Measurements from ENCODE around the gene DSCAML1. TPM values are rescaled to one million over a fixed set of nuclear protein-coding genes. Genes with fewer than 3 reads are reported as not detected.
A peak's percentile ranks its signal among the peaks of the same experiment; 100 is the strongest.

The DSCAML1 gene
- total and polyA plus RNA-seq, 2 of the 8 experiments (the other 6 are each of a cell fraction or from before 2014, with no cell fraction given), result 0.19 to 0.24 TPM

DNA sequence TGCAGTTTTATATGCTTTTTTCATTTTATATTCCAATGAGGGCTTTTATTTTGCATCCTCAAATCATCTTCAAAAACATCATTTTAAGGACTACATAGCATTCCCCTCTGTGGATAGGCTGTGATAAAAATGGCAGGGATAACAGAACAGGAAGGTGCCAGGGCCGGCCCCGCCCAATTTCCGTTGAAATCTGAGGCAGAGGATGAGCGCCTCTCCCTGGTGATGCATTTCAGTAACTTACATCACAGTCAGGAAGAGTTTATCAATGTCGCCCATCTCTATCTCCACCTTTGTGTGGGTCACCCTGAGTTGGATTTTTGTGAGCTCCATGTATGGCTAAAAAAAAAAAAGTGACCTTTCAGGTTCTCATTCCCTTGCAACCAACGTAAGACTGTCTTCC, 201.6 kb downstream of the DSCAML1 start:
- H3K36me3 ChIP-seq (ENCODE audit: control insufficient read depth in 2 of 4, insufficient read depth in 4 of 4, low read length in 3 of 4), result no peaks in the 10 kb centered on the region
- no peaks in the 10 kb centered on the region; the same call in 1 of the 2 replicates for H3K79me1 ChIP-seq (ENCODE audit: low read depth, low read length)
- no peak for DNase-seq (ENCODE audit: low read depth in 1 of 2, low spot score in 2 of 2)
- H3K79me2 ChIP-seq (ENCODE audit: control insufficient read depth in 1 of 2, insufficient read depth in 2 of 2, low read length in 2 of 2), result no peaks in the 10 kb centered on the region
- no peak overlapping the region for H3K56ac ChIP-seq (replicated peaks; ENCODE audit: insufficient read length, low read depth, low read length)
- no peaks in the 10 kb centered on the region for H3K23me2 ChIP-seq (ENCODE audit: low read depth, low read length)
- H3K9ac ChIP-seq (replicated peaks in 1 of 4; ENCODE audit: extremely low read depth in 1 of 4, low read depth in 3 of 4, low read length in 3 of 4), result no peak overlapping the region
- no peaks in the 10 kb centered on the region for H4K20me1 ChIP-seq (replicated peaks in 1 of 2; ENCODE audit: control insufficient read depth in 1 of 2, insufficient read depth in 2 of 2, low read length in 2 of 2)
- H2BK20ac ChIP-seq (ENCODE audit: low read length), result no peak overlapping the region
- H3K14ac ChIP-seq (ENCODE audit: insufficient read length), result no peak overlapping the region
- TF ChIP-seq RBBP5 (IDR thresholded peaks at IDR 0.05; ENCODE audit: borderline replicate concordance, low read depth, low read length) (no peak), ZNF274 (IDR thresholded peaks at IDR 0.05; ENCODE audit: borderline replicate concordance, extremely low read depth, low read length) (no peak), TAF1 (IDR thresholded peaks at IDR 0.05; ENCODE audit: low read depth, low read length) (no peak), HDAC2 (IDR thresholded peaks at IDR 0.05; ENCODE audit: borderline replicate concordance in 1 of 2, low read depth in 2 of 2, low read length in 2 of 2) (no peak), RAD21 (IDR thresholded peaks at IDR 0.05 in 1 of 2, conservative IDR thresholded peaks at IDR 0.05 in 1 of 2; ENCODE audit: low read depth in 2 of 2, low read length in 2 of 2) (peak; percentile 66 to 71)
- TF ChIP-seq, protein P1, sequence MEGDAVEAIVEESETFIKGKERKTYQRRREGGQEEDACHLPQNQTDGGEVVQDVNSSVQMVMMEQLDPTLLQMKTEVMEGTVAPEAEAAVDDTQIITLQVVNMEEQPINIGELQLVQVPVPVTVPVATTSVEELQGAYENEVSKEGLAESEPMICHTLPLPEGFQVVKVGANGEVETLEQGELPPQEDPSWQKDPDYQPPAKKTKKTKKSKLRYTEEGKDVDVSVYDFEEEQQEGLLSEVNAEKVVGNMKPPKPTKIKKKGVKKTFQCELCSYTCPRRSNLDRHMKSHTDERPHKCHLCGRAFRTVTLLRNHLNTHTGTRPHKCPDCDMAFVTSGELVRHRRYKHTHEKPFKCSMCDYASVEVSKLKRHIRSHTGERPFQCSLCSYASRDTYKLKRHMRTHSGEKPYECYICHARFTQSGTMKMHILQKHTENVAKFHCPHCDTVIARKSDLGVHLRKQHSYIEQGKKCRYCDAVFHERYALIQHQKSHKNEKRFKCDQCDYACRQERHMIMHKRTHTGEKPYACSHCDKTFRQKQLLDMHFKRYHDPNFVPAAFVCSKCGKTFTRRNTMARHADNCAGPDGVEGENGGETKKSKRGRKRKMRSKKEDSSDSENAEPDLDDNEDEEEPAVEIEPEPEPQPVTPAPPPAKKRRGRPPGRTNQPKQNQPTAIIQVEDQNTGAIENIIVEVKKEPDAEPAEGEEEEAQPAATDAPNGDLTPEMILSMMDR (IDR thresholded peaks at IDR 0.05; ENCODE audit: control extremely low read depth in 1 of 3, insufficient read depth in 1 of 3, low read depth in 1 of 3, low read length in 3 of 3), result peak; percentile 17 to 47 (median 46)
- H3K23ac ChIP-seq (ENCODE audit: insufficient read length), result no peak overlapping the region
- H2BK15ac ChIP-seq (ENCODE audit: low read length), result no peak overlapping the region
- no peak overlapping the region for H3K27ac ChIP-seq (ENCODE audit: low read depth, low read length)
- no peak overlapping the region for H4K91ac ChIP-seq (replicated peaks; ENCODE audit: insufficient read length, low read length)
- H3K18ac ChIP-seq (ENCODE audit: extremely low read depth, low read length), result no peak overlapping the region
- ChIA-PET POLR2A (ENCODE audit: partially characterized antibody) (no interaction called here), CTCF (ENCODE audit: partially characterized antibody) (interaction anchor here (0.6 to 2.5 kb wide), 11 partner anchors 9 to 458 kb away, joined by 3 to 11 read pairs (median 4); no protein-coding TSS in a partner anchor)
- H2BK12ac ChIP-seq (ENCODE audit: low read depth, low read length), result no peak overlapping the region
- FAIRE-seq, result peak; percentile 28
- H2AFZ ChIP-seq (ENCODE audit: low read length), result no peak overlapping the region
- no peak overlapping the region for H3K4me3 ChIP-seq (ENCODE audit: extremely low read depth in 1 of 4, insufficient read depth in 2 of 4, low read depth in 3 of 4, low read length in 4 of 4)
- H3K27me3 ChIP-seq (replicated peaks in 1 of 4; ENCODE audit: control insufficient read depth in 3 of 4, extremely low read depth in 1 of 4, insufficient read depth in 3 of 4, low read length in 3 of 4), result no peaks in the 10 kb centered on the region; a peak in 1 of 7 replicates
- no peak overlapping the region for H4K5ac ChIP-seq (ENCODE audit: insufficient read length, low read depth, low read length)
- no peak overlapping the region for H2AK5ac ChIP-seq (ENCODE audit: low read depth, low read length)
- no peak overlapping the region for H3K4me2 ChIP-seq (ENCODE audit: insufficient read depth in 1 of 2, low read depth in 2 of 2, low read length in 2 of 2)
- H2BK120ac ChIP-seq (replicated peaks; ENCODE audit: low read depth, low read length), result no peak overlapping the region
- no peak overlapping the region for H2BK5ac ChIP-seq (ENCODE audit: low read depth, low read length)
- WGBS, 2 experiments (ENCODE audit: extremely low coverage in 1 of 2, insufficient coverage in 1 of 2, insufficient read length in 1 of 2, insufficient replicate concordance in 2 of 2, low coverage in 1 of 2, low lambda C conversion rate in 2 of 2, missing lambda C conversion rate in 1 of 2), result 61% methylated on average over 6 of the region's 6 CpGs; no CpG with 5 or more reads in 1 of the 2 experiments
- H3K4me1 ChIP-seq (replicated peaks in 1 of 4; ENCODE audit: control insufficient read depth in 3 of 4, insufficient read depth in 4 of 4, low read length in 3 of 4), result peaks cover 0 to 7% (median 2%) of the 10 kb centered on the region in 4 experiments; a peak in 5 of 7 replicates
- H3K9me3 ChIP-seq (ENCODE audit: insufficient read depth in 2 of 2, low read depth in 1 of 2, low read length in 1 of 2), result no peaks in the 10 kb centered on the region
- H3K4ac ChIP-seq (replicated peaks; ENCODE audit: insufficient read length, low read depth, low read length), result no peak overlapping the region
- H4K8ac ChIP-seq (ENCODE audit: extremely low read depth, insufficient read depth, low read length), result no peak overlapping the region

Data from H1 (cell line).